ENCODE results near the gene TOP1.

- TF ChIP-seq ZNF274 (IDR thresholded peaks at IDR 0.05; ENCODE audit: low read depth, low read length) (no peak), SUZ12 (IDR thresholded peaks at IDR 0.05; ENCODE audit: extremely low read depth, insufficient read depth, insufficient read length) (no peak), YY1 (IDR thresholded peaks at IDR 0.05; ENCODE audit: insufficient read depth, insufficient read length) (no peak)
These were observed 87.8 kb downstream of the TOP1 start for GRCh38 chr20:41116282-41116956.
